ENCODE results near the gene LYSMD1.

- TF ChIP-seq CTCF (IDR thresholded peaks at IDR 0.05; ENCODE audit: poor library complexity) (no peak), EZH2phosphoT487 (IDR thresholded peaks at IDR 0.05; ENCODE audit: low read depth, severe bottlenecking, unreplicated experiment) (no peak), EZH2 (IDR thresholded peaks at IDR 0.05; ENCODE audit: borderline replicate concordance) (no peak)
Observed at GRCh38 chr1:151171190-151171589, 5.5 kb upstream of the LYSMD1 start.

Measured in hepatocyte (in vitro differentiated cells).